WI38 (cell line): ENCODE measurements around the gene GPSM1.

Source experiments
- H3K4me3 ChIP-seq: 2 replicates; pipeline ENCODE4 v1.5.1; 2011; ENCODE audit warnings: low read depth, mild to moderate bottlenecking, control low read depth, low read length
- TF ChIP-seq, protein P1 (sequence below): IDR thresholded peaks from 2 replicates; pipeline ENCODE4 v1.5.1; 2012; ENCODE audit warnings: low read depth, mild to moderate bottlenecking, control low read depth, low read length

The GPSM1 gene

DNA sequence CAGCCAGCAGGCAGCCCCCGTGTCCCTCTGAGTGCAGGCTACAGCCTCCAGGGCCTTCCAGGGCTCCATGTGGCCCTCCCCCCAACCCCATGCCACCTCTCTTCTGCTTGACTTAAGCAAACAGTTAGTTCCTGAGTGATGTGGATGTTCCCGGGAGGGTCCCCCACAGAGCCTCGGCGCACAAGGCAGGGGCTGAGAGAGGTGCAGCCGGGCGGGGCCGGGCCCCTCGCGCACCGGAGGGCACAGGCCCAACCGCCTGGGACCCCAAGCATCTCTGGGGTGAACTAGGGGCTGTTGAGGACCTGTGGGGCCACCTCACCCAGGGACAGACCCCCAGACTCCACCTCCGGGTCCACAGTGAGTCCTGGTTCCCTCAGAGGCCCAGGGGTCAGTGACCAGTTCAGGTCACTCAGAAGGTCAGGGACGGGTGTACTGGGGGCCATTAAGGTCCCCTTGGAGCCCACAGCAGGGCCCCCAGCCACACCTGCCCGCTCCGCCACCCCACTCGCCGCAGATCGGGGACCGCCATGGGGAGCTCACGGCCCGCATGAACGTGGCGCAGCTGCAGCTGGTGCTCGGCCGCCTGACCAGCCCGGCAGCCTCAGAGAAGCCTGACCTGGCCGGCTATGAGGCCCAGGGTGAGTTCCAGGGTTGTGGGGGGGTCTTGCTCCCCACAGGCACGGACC lies 13.2 kb downstream of the GPSM1 start:
- no peak overlapping the region for H3K4me3 ChIP-seq
- TF ChIP-seq, protein P1, sequence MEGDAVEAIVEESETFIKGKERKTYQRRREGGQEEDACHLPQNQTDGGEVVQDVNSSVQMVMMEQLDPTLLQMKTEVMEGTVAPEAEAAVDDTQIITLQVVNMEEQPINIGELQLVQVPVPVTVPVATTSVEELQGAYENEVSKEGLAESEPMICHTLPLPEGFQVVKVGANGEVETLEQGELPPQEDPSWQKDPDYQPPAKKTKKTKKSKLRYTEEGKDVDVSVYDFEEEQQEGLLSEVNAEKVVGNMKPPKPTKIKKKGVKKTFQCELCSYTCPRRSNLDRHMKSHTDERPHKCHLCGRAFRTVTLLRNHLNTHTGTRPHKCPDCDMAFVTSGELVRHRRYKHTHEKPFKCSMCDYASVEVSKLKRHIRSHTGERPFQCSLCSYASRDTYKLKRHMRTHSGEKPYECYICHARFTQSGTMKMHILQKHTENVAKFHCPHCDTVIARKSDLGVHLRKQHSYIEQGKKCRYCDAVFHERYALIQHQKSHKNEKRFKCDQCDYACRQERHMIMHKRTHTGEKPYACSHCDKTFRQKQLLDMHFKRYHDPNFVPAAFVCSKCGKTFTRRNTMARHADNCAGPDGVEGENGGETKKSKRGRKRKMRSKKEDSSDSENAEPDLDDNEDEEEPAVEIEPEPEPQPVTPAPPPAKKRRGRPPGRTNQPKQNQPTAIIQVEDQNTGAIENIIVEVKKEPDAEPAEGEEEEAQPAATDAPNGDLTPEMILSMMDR: no peak

DNA sequence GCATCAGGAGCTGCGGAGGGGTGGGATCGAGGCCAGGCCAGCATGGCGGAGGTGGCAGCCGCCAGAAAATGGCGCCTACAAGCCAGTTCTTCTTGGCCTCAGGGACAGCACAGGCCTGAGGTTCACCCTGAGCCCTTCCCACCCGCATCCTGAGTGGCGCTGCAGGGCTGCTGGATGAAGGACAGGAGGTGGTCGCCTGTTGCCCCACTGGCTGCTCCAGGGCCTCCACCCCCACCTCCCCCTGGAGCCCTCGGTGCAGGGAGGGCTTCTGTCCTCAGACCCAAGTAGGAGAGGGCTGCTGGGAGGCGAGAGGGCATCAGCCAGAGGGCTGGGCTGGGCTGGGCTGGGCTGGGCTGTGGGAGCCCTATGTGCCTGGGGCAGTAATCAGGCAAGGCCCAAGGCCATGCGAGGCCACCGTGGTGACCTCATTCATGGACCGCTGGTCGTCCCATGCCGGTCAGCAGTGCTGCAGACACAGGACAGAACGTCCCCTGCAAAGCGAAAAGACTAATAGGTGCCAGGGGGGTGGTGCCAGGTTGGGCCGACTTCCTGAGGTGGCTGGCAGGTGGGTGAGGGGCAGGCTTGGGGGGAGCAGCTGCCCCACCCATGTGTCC lies 13.8 kb downstream of the GPSM1 start:
- TF ChIP-seq, protein P1: no peak
- H3K4me3 ChIP-seq: no peak overlapping the region

DNA sequence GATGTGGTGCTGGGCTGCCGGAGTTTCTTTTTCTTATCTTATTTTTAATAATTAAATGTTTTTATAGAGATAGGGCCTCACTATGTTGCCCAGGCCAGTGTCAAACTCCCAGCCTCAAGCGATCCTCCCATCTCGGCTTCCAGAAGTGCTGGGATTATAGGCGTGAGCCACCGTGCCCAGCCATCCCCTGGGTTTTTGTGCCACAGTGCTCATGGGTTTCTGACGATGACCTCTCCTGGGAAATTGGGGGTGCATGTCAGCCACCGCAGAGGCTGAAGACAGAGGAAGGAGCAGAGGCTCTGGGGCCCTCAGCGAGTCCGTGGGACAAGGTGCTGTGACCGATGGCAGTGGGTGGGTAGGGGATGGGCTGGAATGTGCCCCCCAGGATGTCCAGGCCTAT lies 14.4 kb downstream of the GPSM1 start:
- TF ChIP-seq, protein P1: no peak

DNA sequence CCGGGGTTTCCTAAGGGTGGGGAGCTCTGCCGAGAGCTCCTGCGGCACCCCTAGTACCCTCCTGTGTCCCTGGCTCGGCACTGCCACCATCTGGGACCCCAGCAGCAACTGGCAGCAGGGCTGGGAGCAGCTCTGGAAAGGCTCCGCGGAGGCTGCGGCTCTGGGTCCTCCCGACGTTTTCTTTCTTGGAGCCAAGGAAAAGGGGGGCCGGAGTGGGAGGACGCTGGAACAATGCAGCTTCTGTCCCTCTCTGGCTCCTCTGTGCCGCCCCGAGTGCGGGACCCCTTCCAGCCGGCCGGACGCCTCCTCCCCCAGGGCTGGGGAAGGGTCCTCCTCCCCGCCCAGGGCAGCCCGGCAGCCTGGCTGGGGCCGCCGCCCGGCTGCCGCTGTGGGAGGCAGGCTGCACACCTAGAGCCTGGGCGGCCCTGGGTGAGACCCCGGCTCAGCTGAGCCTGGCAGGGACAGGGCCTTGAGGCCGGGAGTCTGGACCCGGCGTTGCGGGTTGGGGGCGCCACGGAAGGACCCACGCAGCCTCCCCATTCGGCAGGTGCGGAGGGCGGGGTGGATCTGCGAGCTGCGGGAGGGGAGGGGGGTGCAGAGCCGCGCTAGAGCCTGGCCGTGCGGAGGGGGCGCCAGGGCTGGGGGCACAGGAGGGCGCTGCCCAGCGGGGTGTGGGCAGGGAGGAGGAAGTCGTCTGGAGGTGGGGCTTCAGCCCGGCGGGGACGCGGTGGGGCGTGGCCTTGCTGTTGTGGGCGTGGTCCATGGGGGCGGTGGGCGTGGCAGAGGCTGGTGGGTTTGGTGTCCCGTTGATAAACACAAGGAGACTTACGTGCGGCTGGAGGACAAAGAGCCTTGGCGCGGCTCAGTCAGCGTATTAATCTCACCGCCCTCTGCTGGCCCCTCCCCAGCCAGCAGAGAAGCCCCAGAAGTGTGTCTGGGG lies 15.1 kb downstream of the GPSM1 start:
- TF ChIP-seq, protein P1: no peak
- H3K4me3 ChIP-seq: no peak overlapping the region

More for the DNA sequence above, 14.4 kb downstream of the GPSM1 start:
- H3K4me3 ChIP-seq: no peak overlapping the region

DNA sequence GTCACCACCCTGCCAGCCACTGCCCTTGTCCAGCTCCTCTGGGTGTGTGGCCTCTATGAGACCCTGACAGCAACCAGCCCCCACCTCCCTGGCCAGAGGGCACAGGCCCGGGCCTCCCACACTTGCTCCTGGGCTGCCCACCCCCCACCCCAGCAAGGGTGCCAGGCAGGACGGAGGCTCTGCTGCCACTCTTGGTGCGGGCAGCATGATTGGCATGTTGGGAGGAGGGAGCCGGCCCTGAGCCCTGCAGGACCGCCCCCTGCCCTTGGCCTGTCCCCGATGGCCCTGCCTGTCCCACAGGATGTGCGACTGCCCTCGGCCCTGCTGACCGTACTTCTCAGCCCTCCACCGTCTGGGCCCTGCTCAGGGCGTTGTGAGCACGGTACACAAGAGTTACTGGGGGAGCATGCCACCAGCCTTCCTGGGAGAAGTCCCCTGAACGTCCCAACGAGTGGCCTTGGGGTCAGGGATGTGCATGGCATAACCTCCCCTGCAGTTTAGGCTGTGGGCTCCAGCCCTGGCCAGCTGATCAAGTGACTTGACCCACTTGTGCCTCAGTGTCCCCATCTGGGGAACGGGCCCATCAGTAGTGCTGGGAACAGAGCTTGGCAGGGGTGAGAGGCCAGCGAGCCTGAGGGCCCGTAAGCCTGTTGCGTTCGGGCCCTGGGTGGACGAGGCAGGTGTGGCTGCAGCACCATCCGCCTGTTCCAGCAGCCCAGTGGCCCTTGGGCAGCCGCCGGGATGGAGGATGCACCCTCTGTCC lies 16.0 kb downstream of the GPSM1 start:
- TF ChIP-seq, protein P1: no peak
- no peak overlapping the region for H3K4me3 ChIP-seq

DNA sequence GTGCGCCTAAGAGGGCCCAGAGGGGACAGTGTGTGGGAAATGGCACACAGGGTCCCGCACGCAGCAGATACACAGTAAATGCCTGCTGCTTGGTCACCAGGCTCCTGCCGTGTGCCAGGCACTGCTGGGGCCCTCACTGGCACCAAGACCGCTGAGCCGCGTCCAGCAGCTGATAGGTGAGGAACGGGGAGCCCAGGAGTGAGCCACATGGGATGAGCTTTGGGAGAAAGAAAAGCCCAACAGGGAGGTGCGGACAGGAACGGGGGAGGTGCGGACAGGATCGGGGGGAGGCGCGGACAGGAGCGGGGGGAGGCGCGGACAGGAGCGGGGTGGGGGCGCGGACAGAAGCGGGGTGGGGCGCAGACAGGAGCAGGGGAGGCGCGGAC lies 16.5 kb downstream of the GPSM1 start:
- TF ChIP-seq, protein P1: no peak
- no peak overlapping the region for H3K4me3 ChIP-seq
